SKM-1 (cell line): ENCODE data around the gene GPR35.

ENCODE experiments used
- DNase-seq: peaks from one replicate; lab custom pipeline; 2025; ENCODE audit not compliant: unreplicated experiment; lab: John Stamatoyannopoulos, UW

The GPR35 gene

GRCh38 chr2:240622531-240623235, 2.6 kb upstream of the GPR35 start:
- DNase-seq = no peak

GRCh38 chr2:240623531-240624010, 1.7 kb upstream of the GPR35 start:
- no peak for DNase-seq

- DNase-seq = peak; percentile 25
Measured at GRCh38 chr2:240624011-240624949, 1.0 kb upstream of the GPR35 start.

- DNase-seq = peak; percentile 92
Measured at GRCh38 chr2:240626531-240627300, 1.4 kb downstream of the GPR35 start.

GRCh38 chr2:240627736-240628506, 2.6 kb downstream of the GPR35 start:
- DNase-seq = no peak

GRCh38 chr2:240628507-240628807, 3.2 kb downstream of the GPR35 start:
- DNase-seq = no peak

- DNase-seq = no peak
Measured at GRCh38 chr2:240628808-240629618, 3.7 kb downstream of the GPR35 start.

GRCh38 chr2:240629619-240629967, 4.3 kb downstream of the GPR35 start:
- DNase-seq = no peak

- DNase-seq = no peak
Measured at GRCh38 chr2:240629968-240630770, 4.9 kb downstream of the GPR35 start.

- no peak for DNase-seq
Measured at GRCh38 chr2:240630771-240631547, 5.7 kb downstream of the GPR35 start.

GRCh38 chr2:240631548-240632305, 6.4 kb downstream of the GPR35 start:
- no peak for DNase-seq

- DNase-seq = no peak
Measured at GRCh38 chr2:240632306-240632721, 7.0 kb downstream of the GPR35 start.

- DNase-seq = no peak
Measured at GRCh38 chr2:240635121-240635997, 10.1 kb downstream of the GPR35 start.

GRCh38 chr2:240635998-240636547, 10.8 kb downstream of the GPR35 start:
- DNase-seq = no peak

GRCh38 chr2:240636563-240637115, 11.4 kb downstream of the GPR35 start:
- DNase-seq = no peak
